ENCODE results near the gene EHD2.

The EHD2 gene

GRCh38 chr19:47687906-47688305 is 25.3 kb upstream of the EHD2 start:
- in situ Hi-C loops (cut with HindIII; ENCODE audit: low sequenced_read_pairs), result no loop called here

GRCh38 chr19:47691090-47691489 is 22.1 kb upstream of the EHD2 start:
- in situ Hi-C loops (cut with HindIII; ENCODE audit: low sequenced_read_pairs), result no loop called here

- in situ Hi-C loops (cut with HindIII; ENCODE audit: low sequenced_read_pairs), result no loop called here
These were observed 21.4 kb upstream of the EHD2 start for GRCh38 chr19:47691782-47692181.

GRCh38 chr19:47693489-47693888 is 19.7 kb upstream of the EHD2 start:
- in situ Hi-C loops (cut with HindIII; ENCODE audit: low sequenced_read_pairs), result no loop called here

GRCh38 chr19:47693903-47694302 is 19.3 kb upstream of the EHD2 start:
- in situ Hi-C loops (cut with HindIII; ENCODE audit: low sequenced_read_pairs), result no loop called here

- in situ Hi-C loops (cut with HindIII; ENCODE audit: low sequenced_read_pairs), result no loop called here
These were observed 18.6 kb upstream of the EHD2 start for GRCh38 chr19:47694466-47695273.

- in situ Hi-C loops (cut with HindIII; ENCODE audit: low sequenced_read_pairs), result no loop called here
These were observed 17.5 kb upstream of the EHD2 start for GRCh38 chr19:47695533-47696262.

GRCh38 chr19:47696635-47697034 is 16.6 kb upstream of the EHD2 start:
- in situ Hi-C loops (cut with HindIII; ENCODE audit: low sequenced_read_pairs), result no loop called here

- in situ Hi-C loops (cut with HindIII; ENCODE audit: low sequenced_read_pairs), result no loop called here
These were observed 15.2 kb upstream of the EHD2 start for GRCh38 chr19:47697863-47698609.

- in situ Hi-C loops (cut with HindIII; ENCODE audit: low sequenced_read_pairs), result no loop called here
These were observed 14.4 kb upstream of the EHD2 start for GRCh38 chr19:47698631-47699359.

GRCh38 chr19:47699360-47699917 is 13.8 kb upstream of the EHD2 start:
- in situ Hi-C loops (cut with HindIII; ENCODE audit: low sequenced_read_pairs), result no loop called here

GRCh38 chr19:47700934-47701716 is 12.1 kb upstream of the EHD2 start:
- in situ Hi-C loops (cut with HindIII; ENCODE audit: low sequenced_read_pairs), result no loop called here

- in situ Hi-C loops (cut with HindIII; ENCODE audit: low sequenced_read_pairs), result no loop called here
These were observed 11.3 kb upstream of the EHD2 start for GRCh38 chr19:47701717-47702552.

- in situ Hi-C loops (cut with HindIII; ENCODE audit: low sequenced_read_pairs), result no loop called here
These were observed 10.6 kb upstream of the EHD2 start for GRCh38 chr19:47702671-47703070.

GRCh38 chr19:47703301-47703700 is 9.9 kb upstream of the EHD2 start:
- in situ Hi-C loops (cut with HindIII; ENCODE audit: low sequenced_read_pairs), result no loop called here

GRCh38 chr19:47704024-47704423 is 9.2 kb upstream of the EHD2 start:
- in situ Hi-C loops (cut with HindIII; ENCODE audit: low sequenced_read_pairs), result no loop called here

- in situ Hi-C loops (cut with HindIII; ENCODE audit: low sequenced_read_pairs), result no loop called here
These were observed 8.6 kb upstream of the EHD2 start for GRCh38 chr19:47704656-47705055.

- in situ Hi-C loops (cut with HindIII; ENCODE audit: low sequenced_read_pairs), result no loop called here
These were observed 5.9 kb upstream of the EHD2 start for GRCh38 chr19:47707135-47707925.
